Activated CD8-positive, alpha-beta memory T cell treated with anti-CD3 and anti-CD28 coated beads for 1 hour (primary cell): Measurements from ENCODE around the gene INSYN1.

Experiments used
- DNase-seq, 2 donors: peaks; one replicate each; pipeline ENCODE4 v3.0.0-alpha.2; 2020; ENCODE audit warnings: low read depth in 1 of 2; ENCODE audit errors: extremely low read depth in 1 of 2

The INSYN1 gene

DNA sequence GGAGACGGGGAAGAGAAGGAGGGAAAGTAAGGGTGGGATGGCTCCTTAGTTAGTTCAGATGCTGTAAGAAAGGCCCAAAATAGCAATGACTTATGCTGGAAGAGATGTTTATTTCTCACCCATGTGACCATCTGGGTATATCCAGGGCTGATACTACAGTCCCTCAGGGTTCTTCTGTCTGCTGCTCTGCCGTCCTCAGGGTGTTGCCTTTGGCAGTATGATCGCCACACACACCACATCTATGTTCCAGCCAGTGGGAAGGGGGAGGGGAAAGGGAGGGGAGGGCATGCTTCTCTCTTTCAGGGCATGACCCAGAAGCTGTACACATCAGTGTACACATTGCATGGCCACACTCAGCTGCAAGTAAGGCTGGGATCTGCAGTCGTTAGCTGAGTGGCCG is 58.7 kb downstream of the INSYN1 start:
- DNase-seq: no peak

DNA sequence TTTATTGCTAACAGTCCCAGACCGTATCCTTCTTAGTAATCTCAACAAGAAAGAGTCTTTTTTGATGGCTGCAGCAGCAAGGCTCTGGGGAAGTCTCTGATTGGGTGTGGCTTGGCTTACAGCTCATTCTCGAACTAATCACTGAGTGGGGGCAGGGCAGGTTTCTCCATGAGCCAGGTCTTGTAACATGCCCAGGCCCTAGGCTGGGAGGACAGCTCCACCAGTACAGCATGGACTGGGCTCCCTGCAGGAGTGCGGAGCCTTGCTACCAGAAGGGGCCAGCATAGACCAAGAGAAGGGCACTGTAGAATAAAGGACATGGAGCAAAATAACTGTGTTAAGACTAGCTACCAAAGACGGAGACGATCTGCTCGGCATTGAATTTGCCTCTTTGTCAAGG is 61.8 kb downstream of the INSYN1 start:
- no peak for DNase-seq

DNA sequence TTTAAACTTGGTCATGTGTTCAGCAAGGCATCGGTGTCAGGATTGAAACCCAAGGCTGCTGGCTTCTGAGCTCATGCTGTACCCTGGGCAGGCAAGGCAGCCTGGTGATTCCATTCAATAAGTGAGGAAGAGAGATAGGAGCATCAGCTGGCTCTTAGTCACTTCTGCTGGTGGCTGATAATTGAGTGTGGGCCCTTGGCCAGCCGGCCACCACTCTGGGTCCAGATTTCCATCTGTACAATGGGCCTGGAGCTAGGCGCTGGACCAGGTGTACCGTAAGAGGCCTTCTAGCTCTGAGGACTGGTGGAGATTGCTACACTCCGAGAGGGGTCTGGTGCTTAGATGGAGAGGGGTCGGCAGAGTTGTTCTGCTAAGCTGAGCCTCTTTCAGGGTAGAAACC is 64.7 kb downstream of the INSYN1 start:
- DNase-seq: no peak

DNA sequence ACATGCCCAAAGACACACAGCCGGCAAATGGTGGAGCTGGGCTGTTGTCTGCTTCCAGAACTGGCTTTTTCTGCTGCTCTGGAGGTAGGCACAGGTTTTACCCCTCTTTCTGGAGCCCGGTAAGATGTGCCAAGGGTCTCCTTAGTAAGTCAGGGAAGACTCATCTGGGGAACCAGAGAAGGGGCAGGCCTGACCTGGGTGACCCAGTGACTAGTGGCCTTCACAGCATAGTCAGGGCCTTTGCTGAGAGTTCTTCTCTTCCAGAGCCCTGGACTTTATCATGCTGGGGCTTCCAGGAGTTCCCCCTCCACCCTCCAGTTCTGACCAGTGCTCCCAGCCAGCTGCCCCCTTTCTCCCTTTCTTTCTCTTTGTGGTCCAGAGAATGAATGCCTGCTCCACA is 65.8 kb downstream of the INSYN1 start:
- no peak for DNase-seq

DNA sequence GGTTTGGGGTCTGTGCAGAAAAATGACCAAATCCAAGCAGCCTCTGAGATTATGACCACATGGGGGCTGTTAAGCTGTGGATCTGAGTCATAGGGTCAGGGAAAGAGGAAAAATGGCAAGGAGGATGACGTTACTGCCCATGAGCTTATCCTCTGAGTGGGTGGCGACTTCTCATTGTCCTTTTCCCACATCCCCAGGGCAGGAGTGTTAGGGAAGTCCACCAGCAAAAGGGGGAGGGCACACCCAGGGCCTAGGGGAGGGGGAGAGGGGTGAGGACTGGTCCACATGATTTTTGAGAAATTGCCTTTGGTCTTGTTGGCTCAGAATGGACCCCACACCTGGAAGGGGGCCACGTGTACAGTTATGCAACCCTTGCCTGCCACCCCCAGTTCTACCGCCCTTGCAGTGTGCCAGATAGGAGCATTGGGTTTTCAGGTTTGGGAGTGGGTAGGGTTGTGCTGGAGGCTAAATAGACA is 66.3 kb downstream of the INSYN1 start:
- no peak for DNase-seq

DNA sequence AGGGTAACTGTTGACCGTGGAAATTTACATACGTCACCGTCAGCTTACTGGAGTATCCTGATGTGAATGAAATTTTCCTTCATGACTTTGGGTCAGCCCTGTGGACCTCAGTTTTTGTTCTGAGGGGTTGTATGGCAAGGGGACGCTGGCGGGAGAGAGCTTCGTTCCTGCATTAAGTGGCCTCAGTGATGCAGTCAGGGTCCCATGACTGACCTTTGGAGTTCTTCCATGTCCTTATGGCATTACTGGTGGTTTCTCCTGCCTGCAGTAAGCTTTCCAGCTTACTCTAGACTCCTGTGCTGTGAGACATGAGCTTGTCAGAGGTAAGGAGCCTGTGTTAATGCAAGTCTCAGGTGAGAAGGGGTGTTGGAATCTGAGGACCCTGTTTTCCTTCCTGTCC is 67.2 kb downstream of the INSYN1 start:
- no peak for DNase-seq
